Lower lobe of right lung (tissue), 2 donors: Measurements from ENCODE around the gene MON2. TPM values are rescaled to one million over a fixed set of nuclear protein-coding genes. Genes with fewer than 3 reads are reported as not detected.

ENCODE experiments used
- ATAC-seq, 2 donors: fragments of 200-7000 bp; cut with Tn5 transposase; one replicate each; pipeline ENCODE4 v1.9.1; 2020 to 2022; ENCODE audit warnings: mild to moderate bottlenecking in 2 of 2, moderate library complexity in 2 of 2
- DNase-seq: peaks from one replicate; pipeline ENCODE4 v3.0.0-alpha.2; 2020
- H3K27ac ChIP-seq: fragments of 200-600 bp; one replicate; pipeline ENCODE4 v1.8.0; 2022
- H3K27me3 ChIP-seq: fragments of 200-600 bp; one replicate; pipeline ENCODE4 v1.8.0; 2022; ENCODE audit warnings: low read depth
- H3K36me3 ChIP-seq: fragments of 200-600 bp; one replicate; pipeline ENCODE4 v1.8.0; 2022; ENCODE audit warnings: mild to moderate bottlenecking
- H3K4me1 ChIP-seq: fragments of 200-600 bp; one replicate; pipeline ENCODE4 v1.8.0; 2022
- H3K4me3 ChIP-seq: fragments of 200-600 bp; one replicate; pipeline ENCODE4 v1.8.0; 2022; ENCODE audit warnings: mild to moderate bottlenecking
- H3K9me3 ChIP-seq: fragments of 200-600 bp; one replicate; pipeline ENCODE4 v1.8.0; 2022
- CTCF ChIP-seq: fragments of 200-600 bp; IDR thresholded peaks from one replicate; pipeline ENCODE4 v1.8.0; 2022; ENCODE audit warnings: antibody characterized with exemption, mild to moderate bottlenecking
- intact Hi-C: fragments of 100-400 bp; cut with DNase I; formaldehyde crosslinking; loops from one replicate; pipeline ENCODE4 v1.11.0; 2022
- long read RNA-seq: library from polyadenylated mRNA; unstranded; transcript quantifications from one replicate; pipeline ENCODE4 v2.0.0, GENCODE V29; 2021
- total RNA-seq: library from RNA; stranded (reverse); fragmentation: NEBNext Ultra II Directional; extraction: Animal tissue kit (Norgen Biotek cat#: 25700); gene quantifications from one replicate; pipeline ENCODE4 v1.2.1, GENCODE V29; 2021
- donor health status: DM: no; HTN: yes; CAD: no; lungs with severe emphysema.

Gene MON2, protein sequence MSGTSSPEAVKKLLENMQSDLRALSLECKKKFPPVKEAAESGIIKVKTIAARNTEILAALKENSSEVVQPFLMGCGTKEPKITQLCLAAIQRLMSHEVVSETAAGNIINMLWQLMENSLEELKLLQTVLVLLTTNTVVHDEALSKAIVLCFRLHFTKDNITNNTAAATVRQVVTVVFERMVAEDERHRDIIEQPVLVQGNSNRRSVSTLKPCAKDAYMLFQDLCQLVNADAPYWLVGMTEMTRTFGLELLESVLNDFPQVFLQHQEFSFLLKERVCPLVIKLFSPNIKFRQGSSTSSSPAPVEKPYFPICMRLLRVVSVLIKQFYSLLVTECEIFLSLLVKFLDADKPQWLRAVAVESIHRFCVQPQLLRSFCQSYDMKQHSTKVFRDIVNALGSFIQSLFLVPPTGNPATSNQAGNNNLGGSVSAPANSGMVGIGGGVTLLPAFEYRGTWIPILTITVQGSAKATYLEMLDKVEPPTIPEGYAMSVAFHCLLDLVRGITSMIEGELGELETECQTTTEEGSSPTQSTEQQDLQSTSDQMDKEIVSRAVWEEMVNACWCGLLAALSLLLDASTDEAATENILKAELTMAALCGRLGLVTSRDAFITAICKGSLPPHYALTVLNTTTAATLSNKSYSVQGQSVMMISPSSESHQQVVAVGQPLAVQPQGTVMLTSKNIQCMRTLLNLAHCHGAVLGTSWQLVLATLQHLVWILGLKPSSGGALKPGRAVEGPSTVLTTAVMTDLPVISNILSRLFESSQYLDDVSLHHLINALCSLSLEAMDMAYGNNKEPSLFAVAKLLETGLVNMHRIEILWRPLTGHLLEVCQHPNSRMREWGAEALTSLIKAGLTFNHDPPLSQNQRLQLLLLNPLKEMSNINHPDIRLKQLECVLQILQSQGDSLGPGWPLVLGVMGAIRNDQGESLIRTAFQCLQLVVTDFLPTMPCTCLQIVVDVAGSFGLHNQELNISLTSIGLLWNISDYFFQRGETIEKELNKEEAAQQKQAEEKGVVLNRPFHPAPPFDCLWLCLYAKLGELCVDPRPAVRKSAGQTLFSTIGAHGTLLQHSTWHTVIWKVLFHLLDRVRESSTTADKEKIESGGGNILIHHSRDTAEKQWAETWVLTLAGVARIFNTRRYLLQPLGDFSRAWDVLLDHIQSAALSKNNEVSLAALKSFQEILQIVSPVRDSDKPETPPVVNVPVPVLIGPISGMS (N-terminal part only)
- total RNA-seq, result 48.6 TPM
- long read RNA-seq, full-length matches to known transcripts, result 4 of 32 reads
- long read RNA-seq, partial matches to known transcripts, result 15 of 32 reads
- long read RNA-seq, other reads (novel, unspliced or antisense), result 13 of 32 reads

DNA sequence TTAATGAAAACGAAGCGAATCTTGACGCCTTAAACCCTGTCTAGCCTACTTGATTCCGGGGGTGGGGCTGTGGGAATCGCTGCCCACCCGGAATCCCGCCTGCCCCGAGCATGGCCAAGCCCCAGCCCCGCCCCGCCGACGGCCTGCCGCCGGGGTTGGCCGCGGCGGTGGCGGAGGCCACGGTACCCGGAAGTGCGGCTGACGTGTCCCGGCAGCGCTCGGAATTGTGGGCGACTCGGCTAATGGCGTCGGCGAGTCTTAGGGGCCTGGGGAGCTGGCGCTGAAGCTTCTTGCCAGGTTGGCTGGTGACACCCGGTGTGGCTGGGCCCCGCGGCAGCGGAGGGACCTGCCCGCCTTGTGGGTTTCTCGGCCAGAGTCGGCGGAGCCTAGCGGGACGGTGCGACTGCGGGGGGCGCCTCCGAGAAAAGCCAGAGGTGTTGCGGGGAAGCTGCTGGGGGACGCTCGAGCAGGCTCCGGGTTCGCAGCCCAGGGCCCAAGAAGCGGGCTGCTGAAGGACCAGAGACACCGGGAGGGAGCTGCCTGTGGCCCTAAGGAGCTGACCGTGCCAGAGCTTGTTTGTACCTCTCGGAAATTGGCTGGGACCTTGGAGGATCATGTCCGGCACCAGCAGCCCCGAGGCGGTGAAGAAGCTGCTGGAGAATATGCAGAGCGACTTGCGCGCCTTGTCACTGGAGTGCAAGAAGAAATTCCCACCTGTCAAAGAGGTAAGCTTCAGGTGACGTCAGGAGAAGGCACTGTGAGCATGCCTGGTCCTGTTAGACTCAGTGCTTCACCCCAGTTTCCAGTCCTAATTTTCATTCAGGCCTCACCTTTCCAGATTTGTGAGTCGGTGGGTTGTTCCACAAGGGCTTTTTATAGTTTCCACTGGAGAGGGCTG is at the start of gene MON2:
TSS of gene MON2 (plus strand) at position 233 of the 898 bp plus-strand sequence. CDS start at position 615, 382 bp downstream.
- peaks cover 30% of the 10 kb centered on the region for H3K4me1 ChIP-seq
- ATAC-seq, result peak; percentile 100
- TF ChIP-seq CTCF, result no peak

DNA sequence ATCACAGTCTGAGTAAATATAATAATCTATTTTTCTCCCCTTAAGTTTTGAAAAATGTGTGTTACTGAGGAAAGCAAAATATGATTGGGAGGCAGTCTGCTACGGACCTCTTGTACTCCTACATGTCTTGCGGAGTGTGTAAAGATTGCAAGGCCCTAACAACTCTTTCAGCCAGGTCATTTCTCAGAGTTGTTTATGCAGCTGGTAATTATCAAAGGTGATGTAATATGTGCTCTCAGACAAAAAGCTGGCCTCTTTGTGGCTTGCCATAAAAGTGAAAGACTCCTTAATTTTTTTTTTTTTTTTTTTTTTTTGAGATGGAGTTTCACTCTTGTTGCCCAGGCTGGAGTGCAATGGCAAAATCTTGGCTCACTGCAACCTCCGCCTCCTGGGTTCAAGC is 40.5 kb upstream of the MON2 start:
- no peak for TF ChIP-seq CTCF
- no peaks in the 10 kb centered on the region for H3K27me3 ChIP-seq
- DNase-seq (no peak), ATAC-seq (no peak)
- no peak overlapping the region for H3K27ac ChIP-seq
- no peaks in the 10 kb centered on the region for H3K4me1 ChIP-seq
- H3K4me3 ChIP-seq, result no peak overlapping the region
- no peaks in the 10 kb centered on the region for H3K36me3 ChIP-seq
- H3K9me3 ChIP-seq, result peaks cover 21% of the 10 kb centered on the region
- intact Hi-C loops, result no loop called here

More for the DNA sequence above, at the start of gene MON2:
- DNase-seq, result peak; percentile 93
- peaks cover 6% of the 10 kb centered on the region for H3K9me3 ChIP-seq
- peak within 1 kb of the TSS; percentile 96 for H3K27ac ChIP-seq
- peaks cover 7% of the 10 kb centered on the region for H3K36me3 ChIP-seq
- intact Hi-C loops, result no loop called here
- H3K4me3 ChIP-seq, result peak within 1 kb of the TSS; percentile 69
- H3K27me3 ChIP-seq, result no peaks in the 10 kb centered on the region

- ATAC-seq (no peak), DNase-seq (no peak)
- Histone ChIP-seq H3K36me3 (no peaks in the 10 kb centered on the region), H3K9me3 (peaks cover 15% of the 10 kb centered on the region), H3K4me3 (no peak overlapping the region), H3K27ac (no peak overlapping the region), H3K27me3 (peaks cover 10% of the 10 kb centered on the region), H3K4me1 (peaks cover 1% of the 10 kb centered on the region)
- intact Hi-C loops, result no loop called here
- no peak for TF ChIP-seq CTCF
Measured at GRCh38 chr12:62429457-62429856, 37.2 kb upstream of the MON2 start.

DNA sequence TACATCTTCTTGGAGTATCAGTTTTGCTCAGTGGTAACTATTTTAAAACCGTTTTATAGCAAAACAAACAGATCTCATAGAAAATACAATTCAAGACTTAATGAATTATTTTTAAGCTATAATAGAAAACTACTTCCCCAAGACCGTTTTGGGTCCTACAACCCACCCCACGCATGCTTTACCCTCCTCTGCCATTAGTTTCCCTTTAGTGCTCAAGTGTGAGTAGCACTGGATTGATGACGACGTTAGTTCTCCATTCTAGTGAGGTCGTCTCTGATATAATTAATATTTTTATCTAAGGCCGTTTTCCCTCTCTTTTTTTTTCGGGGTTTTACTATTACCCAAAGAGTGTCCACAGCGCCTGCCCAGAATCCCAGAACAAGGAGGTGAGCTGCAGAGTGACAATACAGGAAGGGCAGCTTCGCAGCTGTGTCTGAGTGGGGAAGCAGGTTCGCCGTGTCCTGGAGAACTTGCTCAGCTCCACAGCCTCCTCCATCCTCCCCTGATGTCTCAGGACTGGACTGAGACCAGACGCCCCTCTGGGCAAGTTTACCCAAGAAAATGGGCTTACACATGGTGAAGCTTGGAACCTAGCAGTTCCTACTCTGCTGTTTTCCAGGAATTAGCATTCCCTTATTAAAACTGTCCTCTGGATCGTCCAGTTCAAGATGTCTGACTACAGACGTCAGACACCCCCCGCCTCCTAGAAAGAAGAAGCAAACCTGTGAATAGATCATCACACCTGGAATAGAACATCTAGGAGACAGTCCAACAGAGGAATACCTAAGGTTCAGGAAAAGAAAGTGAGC is 31.9 kb upstream of the MON2 start:
- Histone ChIP-seq H3K9me3 (no peaks in the 10 kb centered on the region), H3K4me3 (peak overlapping the region; percentile 50), H3K27me3 (peaks cover 19% of the 10 kb centered on the region), H3K4me1 (peaks cover 17% of the 10 kb centered on the region), H3K27ac (no peak overlapping the region), H3K36me3 (no peaks in the 10 kb centered on the region)
- TF ChIP-seq CTCF, result no peak
- DNase-seq, result no peak
- peak; percentile 55 to 67 for ATAC-seq
- intact Hi-C loops, result no loop called here
